Measurements from ENCODE around the gene TFB1M.

TFB1M gene

DNA sequence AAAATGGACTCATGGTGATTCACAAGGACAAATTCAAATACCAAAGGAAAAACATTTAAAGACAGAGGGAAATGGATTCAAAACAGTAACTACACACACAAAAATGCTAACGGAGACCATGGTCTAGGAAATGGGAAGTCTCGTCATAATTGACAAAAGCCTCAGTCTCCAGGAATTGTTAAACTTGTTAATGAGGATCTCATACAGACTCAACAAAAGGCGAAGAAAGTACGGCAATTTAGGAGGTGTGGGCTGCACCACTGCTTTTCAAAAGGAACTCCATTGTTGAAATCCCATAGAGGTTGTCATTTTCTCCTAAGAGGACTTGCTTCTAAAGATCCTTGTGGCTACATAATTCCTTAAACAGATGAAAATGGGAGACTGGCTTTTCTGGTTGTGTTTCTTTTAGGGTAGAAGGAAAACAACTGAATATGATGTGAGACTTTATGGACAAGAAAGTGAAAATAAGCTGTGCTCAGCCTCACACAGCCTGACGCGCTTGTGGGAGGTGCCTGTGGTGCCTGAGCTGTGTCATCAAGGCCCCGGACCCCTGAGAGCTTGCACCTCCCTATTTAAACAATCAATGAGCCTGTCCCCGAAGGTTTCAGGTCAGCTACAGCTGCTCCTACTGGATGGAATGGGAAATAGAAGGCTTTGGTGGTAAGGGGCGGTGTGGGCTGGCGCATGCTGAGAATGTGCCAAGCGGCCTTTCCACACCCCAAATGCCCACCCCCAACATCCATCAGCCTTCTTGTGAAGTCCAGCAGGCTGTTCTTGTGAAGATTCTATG is 53.0 kb downstream of the TFB1M start:
- no peak for DNase-seq

DNA sequence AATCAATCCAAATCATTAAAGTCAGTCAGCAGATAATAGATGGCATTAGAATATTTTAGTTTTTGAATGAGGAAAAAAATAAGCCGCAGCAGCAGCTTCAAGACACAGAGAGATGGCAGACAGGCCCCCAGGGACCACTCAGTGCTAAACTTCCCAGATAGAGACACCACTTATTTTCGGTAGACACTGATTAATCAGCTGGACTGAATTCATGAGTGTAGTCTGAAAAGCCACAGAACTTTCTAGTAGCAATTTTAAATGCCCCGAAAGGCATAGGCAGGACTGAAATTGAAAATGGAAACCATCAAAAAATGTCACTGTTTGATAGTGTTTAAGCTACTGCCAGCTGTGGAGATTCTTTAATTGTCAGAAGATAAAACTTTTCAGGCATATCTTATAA is 53.6 kb downstream of the TFB1M start:
- DNase-seq = no peak

DNA sequence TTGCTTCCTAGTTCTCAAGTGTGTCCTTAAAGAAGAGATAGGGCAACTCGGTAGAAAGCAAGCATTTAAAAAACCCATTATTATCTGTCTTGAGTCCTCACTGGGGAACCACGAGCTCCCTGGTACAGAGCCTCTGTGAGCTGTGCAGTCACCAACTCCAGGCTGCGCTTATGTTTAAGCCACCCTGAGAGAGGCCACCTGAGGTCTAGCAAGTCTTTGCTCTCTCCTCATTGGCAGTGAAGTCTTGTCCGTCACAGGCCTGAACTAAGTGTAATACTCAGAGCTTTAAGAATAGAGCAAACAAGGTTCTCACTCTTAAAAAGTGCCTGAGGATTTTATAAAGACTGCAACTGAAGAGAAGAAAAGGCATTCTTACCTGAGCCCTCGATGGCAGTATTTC is 54.4 kb downstream of the TFB1M start:
- no peak for DNase-seq

DNA sequence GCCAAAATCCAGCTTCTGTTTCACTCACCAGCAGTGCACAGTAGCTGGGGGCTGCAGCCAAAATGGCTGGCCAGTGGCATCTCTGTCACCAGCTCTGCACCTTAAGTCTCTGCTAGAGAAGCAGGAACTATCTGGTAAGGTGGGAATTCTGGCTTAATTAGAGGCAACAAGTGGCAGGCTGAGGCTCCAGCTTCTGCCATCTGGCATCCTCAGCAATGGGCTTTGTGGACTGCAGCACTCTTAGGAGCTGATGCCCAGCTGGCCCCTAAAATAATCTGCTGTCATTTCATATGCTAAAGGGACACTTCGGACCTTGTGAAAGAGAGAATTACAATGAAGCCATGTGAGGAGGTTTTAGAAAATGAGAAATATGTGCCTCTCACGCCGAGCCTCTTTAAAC is 55.1 kb downstream of the TFB1M start:
- no peak for DNase-seq

DNA sequence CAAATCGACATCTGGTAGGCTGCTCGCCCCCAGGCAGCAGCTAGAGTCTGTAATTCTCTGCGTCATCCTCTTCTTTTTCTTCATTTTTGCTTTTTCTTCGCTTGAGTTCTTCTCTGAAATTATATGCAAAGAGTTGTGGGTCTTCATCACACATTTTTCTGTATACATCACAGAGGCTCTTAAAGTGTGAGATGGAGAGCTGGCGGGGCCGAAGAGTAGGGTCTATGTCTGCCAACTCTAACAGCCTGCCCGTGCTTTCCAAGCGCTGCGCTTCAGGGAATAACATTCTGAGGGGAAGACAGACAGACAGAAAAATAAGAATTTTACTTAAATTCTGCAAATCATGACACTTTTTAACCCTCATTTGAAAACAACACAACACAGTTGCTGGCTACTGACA is 56.5 kb downstream of the TFB1M start:
- DNase-seq = no peak

DNA sequence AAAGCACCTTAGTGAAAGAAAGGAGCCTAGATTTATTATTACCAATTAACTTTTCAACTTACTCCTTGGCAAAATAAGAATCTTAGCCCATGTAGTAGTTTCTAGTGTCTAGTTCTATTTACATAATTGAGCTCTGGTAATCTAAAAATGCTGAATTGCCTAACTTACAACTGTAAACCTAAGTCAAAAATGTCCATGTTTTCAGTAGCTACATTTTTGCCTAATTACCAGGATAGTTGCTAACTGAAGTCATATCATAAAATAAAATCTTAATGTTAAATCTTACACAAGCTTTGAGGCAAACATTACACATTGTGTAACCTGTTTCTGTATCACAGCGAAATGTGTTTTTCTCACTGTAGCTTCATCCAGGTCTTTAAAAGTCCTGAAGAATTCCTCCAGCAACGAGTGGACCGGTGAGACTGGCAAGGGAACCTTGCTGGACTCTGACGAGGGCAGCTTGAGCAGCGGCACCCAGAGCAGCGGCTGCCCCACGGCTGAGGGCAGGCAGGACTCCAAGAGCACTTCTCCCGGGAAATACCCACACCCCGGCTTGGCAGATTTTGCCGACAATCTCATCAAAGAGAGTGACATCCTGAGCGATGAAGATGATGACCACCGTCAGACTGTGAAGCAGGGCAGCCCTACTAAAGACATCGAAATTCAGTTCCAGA is 58.0 kb downstream of the TFB1M start:
- no peak for DNase-seq

DNA sequence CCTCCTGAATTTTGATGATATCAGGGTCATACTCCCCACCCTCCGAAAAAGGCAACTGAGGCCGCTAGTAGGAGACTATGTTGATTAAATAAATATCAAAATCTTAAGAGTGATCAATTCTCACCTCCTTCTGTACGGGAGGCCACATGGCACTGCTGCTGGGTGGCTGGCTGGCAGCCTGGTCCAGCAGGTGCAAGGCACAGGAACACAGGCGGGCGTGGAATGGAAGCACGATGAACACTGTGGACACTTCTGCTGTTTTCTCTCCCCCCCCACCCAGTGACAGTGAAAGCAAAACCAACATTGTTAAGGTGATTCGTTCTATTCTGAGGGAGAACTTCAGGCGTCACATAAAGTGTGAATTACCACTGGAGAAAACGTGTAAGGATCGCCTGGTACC is 60.1 kb downstream of the TFB1M start:
- no peak for DNase-seq

DNA sequence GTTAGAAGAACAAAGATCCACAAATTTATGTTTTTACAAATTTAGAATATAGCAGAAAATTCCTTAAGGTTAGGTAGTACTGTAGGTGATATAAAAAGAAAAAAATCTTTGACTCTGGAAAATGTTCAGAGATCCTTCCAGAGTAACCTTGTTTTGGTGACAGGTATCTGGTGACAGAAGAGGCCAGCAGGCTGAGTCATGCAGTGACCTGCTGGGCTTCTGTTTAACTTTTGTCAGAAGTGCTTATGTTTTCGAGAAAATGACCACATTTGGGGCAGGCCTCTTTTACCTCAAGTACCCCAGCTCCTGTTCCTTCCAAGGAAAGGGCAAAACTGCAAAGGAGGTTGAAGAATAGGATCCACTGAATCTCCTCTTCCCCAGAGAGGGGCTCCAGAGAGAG is 60.9 kb downstream of the TFB1M start:
- no peak for DNase-seq

DNA sequence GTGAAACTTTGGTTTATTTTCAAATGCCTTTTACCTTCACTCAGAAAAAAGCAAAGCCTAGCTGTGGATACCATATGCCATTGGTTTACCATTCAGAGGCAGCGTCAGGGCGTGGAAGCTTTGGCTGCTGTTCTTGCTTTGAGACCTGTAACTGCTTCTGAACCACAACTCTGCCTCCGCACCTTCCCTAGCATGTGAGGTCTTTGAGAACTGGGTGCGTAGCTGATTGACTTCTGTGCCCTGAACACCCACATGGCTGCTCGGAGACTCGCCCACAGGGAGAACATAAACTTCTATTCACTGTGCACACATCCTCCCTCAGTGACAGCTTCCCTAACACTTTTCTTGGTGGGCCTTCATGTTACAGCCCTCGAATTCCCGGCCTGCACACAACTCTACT is 61.7 kb downstream of the TFB1M start:
- no peak for DNase-seq

DNA sequence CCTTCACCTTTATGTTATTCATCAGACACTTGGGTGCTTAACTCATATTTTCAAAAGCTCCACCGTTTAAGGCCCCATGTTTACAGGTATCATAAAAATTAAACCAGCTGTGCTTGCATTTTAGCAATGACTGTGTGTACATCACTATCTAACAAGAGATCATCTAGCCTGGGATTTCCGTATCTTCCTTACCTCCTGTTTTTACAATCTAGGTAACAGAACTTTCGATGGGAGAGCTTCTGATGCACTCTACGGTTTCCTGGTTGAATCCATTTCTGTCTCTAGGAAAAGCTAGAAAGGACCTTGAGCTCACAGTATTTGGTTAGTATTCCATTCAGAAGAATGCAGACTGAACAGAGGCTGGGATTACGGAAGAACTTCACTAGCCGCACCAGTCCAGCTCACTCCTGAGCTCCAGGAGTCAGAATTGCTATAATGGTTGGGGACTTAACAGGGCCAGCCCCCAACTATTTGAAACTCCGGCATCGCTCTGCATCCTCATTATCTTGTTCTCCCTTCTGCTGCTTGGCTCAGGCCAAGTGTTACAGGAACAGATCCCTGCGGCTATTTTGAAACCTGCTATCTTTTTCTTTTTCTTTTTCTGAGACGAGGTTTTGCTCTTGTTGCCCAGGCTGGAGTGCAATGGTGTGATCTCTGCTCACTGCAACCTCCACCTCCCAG is 63.4 kb downstream of the TFB1M start:
- DNase-seq = no peak

DNA sequence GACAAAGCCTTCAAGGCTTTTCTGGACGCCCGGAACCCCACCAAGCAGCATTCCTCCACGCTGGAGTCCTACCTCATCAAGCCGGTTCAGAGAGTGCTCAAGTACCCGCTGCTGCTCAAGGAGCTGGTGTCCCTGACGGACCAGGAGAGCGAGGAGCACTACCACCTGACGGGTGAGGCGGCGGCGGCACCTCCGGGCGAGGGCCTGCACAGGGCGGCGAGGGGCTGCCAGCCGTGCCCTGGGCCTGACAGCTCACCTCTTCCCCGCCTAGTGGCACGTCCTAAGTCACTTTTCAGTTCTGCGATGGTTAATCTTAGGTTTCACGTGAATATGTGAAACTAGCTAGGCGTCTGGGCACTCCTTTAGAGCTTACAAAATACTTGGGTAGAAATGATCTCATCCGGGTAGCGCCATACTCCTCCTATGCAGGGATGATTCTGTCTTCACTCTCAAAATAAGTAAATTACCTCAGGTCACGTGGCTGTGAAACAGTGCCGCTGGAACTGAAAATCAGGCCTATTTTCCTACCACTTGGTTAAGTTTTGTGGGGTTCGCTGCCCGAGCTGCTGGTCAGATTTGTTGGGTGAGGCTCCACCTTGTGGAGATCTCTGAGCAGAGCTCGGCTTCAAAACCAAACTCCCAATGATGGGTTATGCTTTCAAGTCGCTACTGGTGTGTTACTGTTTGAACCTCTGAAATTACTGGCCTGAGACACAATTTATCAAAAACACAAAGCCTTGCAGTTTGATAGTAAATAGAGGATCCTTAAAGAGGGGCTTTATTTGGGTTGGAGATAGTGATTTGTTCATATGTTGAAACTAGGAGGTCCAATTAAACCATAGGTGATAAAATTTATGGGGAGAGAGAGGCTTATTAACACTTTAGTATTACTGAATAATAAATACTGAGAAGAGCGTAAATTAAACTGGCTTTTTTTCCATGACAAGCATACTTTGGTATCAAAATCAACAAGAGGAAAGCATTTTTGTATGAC is 66.0 kb downstream of the TFB1M start:
- DNase-seq = peak; percentile 5

DNA sequence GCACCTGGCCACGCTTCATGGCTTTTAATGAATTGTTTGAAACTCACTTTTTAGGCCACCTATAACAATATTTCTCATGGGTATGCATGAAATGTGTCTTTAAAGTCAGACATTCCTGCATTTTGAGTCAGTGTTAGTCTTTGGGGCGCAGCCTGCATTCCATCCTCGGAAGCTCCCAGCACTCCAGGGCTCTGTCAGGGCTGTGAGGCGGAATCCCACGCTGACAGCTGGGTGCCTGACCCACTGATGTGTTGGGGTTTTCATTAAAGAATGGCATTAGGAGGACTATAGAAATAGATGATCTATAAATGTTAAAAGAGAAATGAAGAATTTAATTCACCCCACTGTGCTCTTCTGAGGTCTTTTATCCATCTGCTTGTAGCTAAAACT is 66.7 kb downstream of the TFB1M start:
- DNase-seq = no peak

DNA sequence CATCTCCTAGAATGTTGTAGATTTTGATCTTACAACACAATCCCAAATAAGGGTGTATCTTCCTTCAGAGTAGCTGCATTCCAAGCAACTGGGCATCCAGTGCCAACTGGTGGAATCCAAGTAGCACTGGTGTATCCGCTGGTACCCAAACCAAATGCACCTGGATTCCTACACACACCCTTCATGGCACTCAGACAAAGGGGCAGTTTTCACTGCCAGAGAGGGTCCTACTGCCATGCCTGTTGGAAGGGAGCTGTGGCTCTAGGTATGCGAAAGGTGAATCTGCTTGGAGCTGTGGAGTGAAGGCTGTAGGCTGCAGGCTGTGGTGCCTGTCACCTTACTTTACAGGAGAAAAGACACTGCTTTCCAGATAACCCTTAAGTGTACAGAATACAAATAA is 67.5 kb downstream of the TFB1M start:
- DNase-seq = no peak

DNA sequence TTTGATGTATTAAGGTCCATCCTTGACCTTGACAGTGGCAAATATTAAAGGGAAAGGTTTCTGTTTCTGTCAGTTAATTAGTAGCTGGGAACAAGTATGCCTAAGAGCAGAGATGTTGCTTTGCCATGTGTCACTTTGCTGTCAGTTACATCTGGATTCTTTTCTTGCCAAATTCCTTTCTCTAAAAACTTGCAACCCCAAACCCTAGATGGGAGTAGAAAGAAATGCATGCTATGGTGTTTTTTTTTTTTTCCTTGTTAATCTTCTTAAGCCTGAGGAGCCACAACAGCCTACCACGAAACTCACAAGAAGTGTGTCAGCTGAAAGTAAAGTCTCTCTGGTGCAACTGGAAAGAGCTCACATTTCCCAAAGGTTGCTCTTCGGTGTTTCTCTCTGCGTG is 68.5 kb downstream of the TFB1M start:
- DNase-seq = no peak

DNA sequence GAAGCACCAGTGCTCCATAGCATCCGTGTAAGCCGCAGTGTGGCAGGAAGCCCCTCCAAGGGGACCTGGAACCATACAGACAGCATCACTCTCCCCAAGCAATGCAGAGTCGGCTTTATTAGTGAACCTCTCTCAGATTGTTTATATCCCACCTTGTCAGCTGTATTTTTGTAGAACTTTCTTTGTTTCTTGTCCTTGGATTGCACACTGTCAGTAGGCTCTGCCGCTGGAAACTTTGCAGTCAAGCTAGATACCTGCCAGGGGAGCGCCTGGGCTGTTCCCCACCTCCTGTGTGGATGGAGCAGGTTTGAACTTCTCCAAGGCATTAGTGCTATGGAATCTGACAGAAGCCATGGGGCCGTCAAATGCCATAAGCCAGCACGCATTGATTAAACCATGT is 69.1 kb downstream of the TFB1M start:
- no peak for DNase-seq

DNA sequence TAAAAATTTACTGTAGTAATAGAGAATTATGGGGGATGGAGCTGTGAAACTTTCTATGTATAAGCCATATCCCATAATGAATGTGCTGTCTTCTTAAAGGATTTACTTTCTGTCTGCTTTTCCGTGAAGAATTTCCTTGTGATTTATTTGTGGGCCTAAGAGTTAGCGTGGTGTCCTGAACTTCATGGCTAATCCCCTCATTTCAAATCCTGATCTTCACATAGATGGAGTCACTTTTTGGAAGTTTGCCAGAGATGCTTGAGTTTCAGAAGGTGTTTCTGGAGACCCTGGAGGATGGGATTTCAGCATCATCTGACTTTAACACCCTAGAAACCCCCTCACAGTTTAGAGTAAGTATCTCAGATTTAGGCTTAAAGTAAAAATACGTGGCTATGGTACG is 69.8 kb downstream of the TFB1M start:
- no peak for DNase-seq

DNA sequence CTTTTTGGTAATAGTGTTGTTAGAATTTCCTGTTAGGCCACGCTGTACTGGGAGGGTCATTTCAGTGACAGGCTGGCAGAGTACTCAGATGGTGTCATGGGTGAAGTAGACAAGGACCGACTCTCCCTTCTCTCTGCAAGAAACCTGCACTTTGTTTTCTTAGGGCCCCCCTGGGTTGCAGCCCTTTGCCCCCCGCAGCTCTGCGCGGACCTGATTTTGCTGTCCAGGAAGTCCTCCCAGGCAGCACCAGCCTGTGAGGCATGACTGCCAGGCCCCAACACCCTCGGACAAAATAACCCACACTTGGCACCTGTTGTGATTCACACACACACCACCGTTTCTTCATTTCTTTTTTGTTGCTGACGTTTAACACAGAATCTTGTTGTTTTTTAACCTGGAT is 72.3 kb downstream of the TFB1M start:
- DNase-seq = no peak

DNA sequence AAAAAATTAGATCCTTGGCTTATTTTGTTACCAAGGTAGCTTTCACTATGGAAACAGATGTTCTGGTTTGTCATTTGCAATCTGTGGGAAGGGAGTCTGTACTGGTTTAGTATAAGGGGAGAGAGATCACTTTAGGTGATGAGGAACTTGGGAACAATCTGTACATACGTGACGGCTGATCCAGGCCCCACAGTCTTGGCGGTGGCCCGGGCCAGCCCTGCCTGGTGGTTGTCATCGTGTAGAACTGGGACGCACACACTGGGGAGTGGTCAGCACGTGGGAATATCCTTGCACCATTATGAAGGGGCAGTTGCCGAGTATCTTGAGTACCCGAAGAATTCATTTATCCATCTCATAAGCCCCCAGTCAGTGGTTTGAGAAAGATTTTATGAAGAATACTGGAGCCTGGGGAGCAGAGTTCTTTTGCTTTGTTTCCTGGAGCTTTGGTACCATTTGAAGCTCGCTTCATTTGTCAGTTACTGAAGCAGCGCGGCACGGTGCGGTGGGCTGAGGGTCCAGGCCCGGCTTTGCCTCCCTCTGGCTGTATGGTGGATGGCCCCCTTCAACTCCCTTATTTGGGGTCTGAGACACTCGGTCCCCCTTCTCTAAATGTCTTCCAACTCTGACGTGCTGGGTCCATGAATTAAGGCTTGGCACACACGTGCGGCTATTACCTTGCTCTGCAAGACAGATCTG is 73.2 kb downstream of the TFB1M start:
- DNase-seq = no peak

DNA sequence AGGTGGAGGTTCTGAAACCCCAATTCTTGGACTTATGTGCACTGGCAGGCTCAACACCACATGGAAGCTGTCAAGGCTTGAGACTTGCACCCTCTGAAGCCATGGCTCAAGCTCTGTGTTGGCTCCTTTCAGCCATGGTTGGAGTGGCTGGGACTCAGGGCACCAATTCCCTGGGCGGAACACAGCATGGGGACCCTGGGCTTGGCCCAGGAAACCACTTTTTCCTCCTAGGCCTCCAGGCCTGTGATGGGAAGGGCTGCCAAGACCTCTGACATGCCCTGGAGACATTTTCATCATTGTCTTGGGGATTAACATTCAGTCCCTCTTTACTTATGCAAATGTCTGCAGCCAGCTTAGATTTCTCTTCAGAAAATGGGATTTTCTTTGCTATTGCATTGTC is 76.7 kb downstream of the TFB1M start:
- DNase-seq = no peak

DNA sequence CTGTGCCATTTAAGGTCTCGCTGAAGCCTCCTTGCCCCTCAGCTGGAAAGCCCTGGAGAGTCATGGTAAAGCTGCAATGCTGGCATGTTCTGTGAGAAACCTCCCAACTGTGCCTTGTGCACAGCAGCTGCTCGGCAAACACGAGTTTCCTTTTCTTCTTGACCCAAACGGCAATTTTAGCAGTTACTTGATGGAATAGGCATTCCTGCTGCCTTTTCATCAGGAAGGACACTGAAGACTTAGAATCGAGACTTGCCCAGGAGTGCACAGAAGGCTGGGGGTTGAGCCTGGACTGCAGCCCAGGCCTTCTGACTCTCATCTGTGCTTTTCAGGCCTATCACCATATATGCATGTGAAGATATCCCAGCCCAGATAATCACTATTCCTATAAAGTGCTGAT is 79.2 kb downstream of the TFB1M start:
- no peak for DNase-seq

DNA sequence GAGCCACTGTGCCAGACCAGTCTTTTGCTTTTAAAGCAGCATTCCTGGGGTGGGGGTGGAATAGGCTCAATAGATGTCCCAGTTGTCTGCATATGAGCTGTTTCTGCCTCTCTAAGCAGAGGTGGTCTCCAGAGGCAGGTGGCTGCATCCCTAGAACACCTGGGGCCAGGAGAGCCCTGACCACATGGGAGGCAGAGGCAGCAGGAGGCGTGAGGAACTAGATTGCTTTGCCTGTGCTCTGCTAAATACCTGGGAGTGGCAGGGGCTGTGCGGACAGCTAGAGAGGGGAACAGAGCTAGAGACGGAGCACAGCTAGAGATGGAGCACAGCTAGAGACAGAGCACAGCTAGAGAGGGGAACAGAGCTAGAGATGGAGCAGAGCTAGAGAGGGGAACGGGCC is 79.6 kb downstream of the TFB1M start:
- DNase-seq = no peak

DNA sequence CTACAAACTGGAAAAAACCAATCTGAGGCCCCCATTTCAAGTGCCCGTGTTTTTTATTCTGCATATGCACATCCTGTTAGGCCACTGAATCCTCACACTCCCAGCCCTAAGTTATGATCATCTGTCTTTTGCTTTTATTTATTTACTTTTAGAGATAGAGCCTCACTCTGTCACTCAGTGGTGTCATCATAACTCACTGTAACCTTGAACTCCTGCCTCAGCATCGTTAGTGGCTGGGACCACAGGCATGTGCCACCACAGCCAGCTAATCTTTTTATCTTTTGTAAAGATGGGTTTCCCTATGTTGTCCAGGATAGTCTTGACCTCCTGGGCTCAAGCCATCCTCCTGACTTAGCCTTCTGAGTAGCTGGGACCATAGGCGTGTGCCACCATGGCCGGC is 80.1 kb downstream of the TFB1M start:
- no peak for DNase-seq
